Cardiac septum (tissue), 1 donor: Measurements from ENCODE around the gene MOB1B. TPM values are rescaled to one million over a fixed set of nuclear protein-coding genes. Genes with fewer than 3 reads are reported as not detected.
"Not testable (repeated sequence)": the region's sequence is repeated elsewhere in the genome, so short reads cannot be mapped to it uniquely, and the experiment has no call there.

Experiments
- DNase-seq: peaks from one replicate; pipeline ENCODE4 v3.0.0-alpha.2; 2020; ENCODE audit warnings: low spot score
- intact Hi-C: fragments of 100-400 bp; cut with DNase I; formaldehyde crosslinking; loops from one replicate; pipeline ENCODE4 v1.14.0; 2022
- long read RNA-seq: library from polyadenylated mRNA; unstranded; transcript quantifications from one replicate; pipeline ENCODE4 v2.0.0, GENCODE V29; 2021
- total RNA-seq: library from RNA; stranded (reverse); fragmentation: NEBNext Ultra II Directional; extraction: Animal tissue kit (Norgen Biotek cat#: 25700); gene quantifications from one replicate; pipeline ENCODE4 v1.2.1, GENCODE V29; 2021
- donor health status: DM: no; HTN: no; CAD: no.

The MOB1B gene
- total RNA-seq: 23.0 TPM
- long read RNA-seq, full-length matches to known transcripts: 4 of 11 reads
- long read RNA-seq, partial matches to known transcripts: 0 of 11 reads
- long read RNA-seq, other reads (novel, unspliced or antisense): 7 of 11 reads

GRCh38 chr4:70901984-70902576 lies at the start of gene MOB1B:
MOB1B (plus strand) TSS chr4:70902369; CDS start chr4:70902537, 168 bp downstream.
- intact Hi-C loops: loop anchor here (2.0 to 5.0 kb wide), 3 partner anchors 63 to 197 kb away; partner anchors contain the start of genes DCK and GRSF1
- peak; percentile 94 for DNase-seq

- intact Hi-C loops: no loop called here
- no peak for DNase-seq
Measured at GRCh38 chr4:70855464-70855863, 46.7 kb upstream of the MOB1B start.

GRCh38 chr4:70858454-70858853 lies 43.7 kb upstream of the MOB1B start:
- DNase-seq: no peak
- intact Hi-C loops: no loop called here

GRCh38 chr4:70859066-70859465 lies 43.1 kb upstream of the MOB1B start:
- DNase-seq: no peak
- intact Hi-C loops: no loop called here

- DNase-seq: no peak
- intact Hi-C loops: no loop called here
Measured at GRCh38 chr4:70863099-70863790, 38.9 kb upstream of the MOB1B start.

GRCh38 chr4:70868778-70869177 lies 33.4 kb upstream of the MOB1B start:
- intact Hi-C loops: no loop called here
- DNase-seq: no peak

- intact Hi-C loops: no loop called here
- no peak for DNase-seq
Measured at GRCh38 chr4:70873216-70873615, 29.0 kb upstream of the MOB1B start.

GRCh38 chr4:70874268-70875156 lies 27.7 kb upstream of the MOB1B start:
- intact Hi-C loops: no loop called here
- no peak for DNase-seq

GRCh38 chr4:70877556-70877955 lies 24.6 kb upstream of the MOB1B start:
- intact Hi-C loops: no loop called here
- no peak for DNase-seq

- intact Hi-C loops: no loop called here
- no peak for DNase-seq
Measured at GRCh38 chr4:70880739-70881138, 21.4 kb upstream of the MOB1B start.

GRCh38 chr4:70885174-70885573 lies 17.0 kb upstream of the MOB1B start:
- intact Hi-C loops: no loop called here
- no peak for DNase-seq

- DNase-seq: no peak
Measured at GRCh38 chr4:70892086-70892769, 9.9 kb upstream of the MOB1B start.

GRCh38 chr4:70893790-70894189 lies 8.4 kb upstream of the MOB1B start:
- intact Hi-C loops: no loop called here
- DNase-seq: no peak

More at GRCh38 chr4:70892086-70892769, 9.9 kb upstream of the MOB1B start:
- intact Hi-C loops: no loop called here

- DNase-seq: no peak
- intact Hi-C loops: no loop called here
Measured at GRCh38 chr4:70895405-70895804, 6.8 kb upstream of the MOB1B start.

- intact Hi-C loops: no loop called here
- no peak for DNase-seq
Measured at GRCh38 chr4:70895811-70896491, 6.2 kb upstream of the MOB1B start.

- DNase-seq, intact Hi-C loops: not testable (repeated sequence)
Measured at GRCh38 chr4:70898581-70898980, 3.6 kb upstream of the MOB1B start.

- intact Hi-C loops: loop anchor here (5.0 kb wide), 1 partner anchor 91 kb away; the partner anchor contains the start of gene DCK
- DNase-seq: no peak
Measured at GRCh38 chr4:70901607-70901983, 574 bp upstream of the MOB1B start.

- intact Hi-C loops: loop anchor here (2.0 to 5.0 kb wide), 3 partner anchors 64 to 198 kb away; partner anchors contain the start of genes DCK and GRSF1
- peak; percentile 78 for DNase-seq
Measured at GRCh38 chr4:70902577-70903290, 565 bp downstream of the MOB1B start.
